CMK (cell line): ENCODE results near the gene UVRAG.

Source experiments
- DNase-seq: peaks from one replicate; pipeline ENCODE4 v3.0.0-alpha.2; 2010; ENCODE audit warnings: low read depth

UVRAG gene

DNA sequence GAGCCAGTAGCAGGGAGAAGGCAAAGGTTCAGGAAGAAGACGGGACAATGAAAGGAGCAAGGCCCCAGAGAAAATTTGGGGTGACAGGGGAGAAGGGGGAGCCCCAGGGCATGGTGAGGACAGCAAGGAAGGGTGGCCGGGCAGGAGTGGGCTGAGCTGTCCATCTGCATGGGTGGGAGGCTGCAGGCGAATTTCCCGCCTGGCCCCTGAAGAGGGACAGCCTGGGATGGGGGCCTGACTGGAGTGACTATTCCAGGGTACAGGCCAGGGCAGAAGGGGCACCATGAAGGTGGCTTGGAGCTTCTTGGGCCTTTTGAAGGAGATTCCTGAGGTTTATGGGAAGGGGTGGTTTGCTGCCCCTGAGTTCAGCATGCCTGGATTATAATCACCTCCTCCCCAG lies 335.1 kb downstream of the UVRAG start:
- no peak for DNase-seq

DNA sequence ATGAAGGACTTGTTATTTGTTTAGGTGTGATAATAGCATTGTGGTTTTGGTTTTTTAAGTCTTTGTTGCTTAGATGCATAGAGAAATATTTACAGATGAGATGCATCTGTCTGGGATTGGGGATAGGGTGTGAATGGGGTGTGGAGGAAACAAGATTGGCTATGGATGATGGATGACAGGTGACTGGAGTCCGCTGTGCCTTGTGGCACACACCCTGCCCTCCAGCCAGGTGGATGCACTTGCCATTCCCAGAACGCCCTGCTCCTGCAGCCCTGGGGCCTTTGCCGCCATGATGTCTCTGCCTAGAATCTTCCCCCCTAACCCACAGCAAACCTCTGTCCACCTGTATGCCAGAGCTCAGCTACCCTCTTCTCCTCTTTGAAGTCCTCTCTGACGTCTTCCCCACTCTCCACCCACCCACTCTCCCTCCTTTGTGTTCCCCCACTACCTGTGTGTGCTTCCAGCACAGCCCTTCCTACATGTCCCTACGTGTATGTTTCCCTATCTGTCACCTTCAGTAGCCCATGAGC lies 336.6 kb downstream of the UVRAG start:
- no peak for DNase-seq

DNA sequence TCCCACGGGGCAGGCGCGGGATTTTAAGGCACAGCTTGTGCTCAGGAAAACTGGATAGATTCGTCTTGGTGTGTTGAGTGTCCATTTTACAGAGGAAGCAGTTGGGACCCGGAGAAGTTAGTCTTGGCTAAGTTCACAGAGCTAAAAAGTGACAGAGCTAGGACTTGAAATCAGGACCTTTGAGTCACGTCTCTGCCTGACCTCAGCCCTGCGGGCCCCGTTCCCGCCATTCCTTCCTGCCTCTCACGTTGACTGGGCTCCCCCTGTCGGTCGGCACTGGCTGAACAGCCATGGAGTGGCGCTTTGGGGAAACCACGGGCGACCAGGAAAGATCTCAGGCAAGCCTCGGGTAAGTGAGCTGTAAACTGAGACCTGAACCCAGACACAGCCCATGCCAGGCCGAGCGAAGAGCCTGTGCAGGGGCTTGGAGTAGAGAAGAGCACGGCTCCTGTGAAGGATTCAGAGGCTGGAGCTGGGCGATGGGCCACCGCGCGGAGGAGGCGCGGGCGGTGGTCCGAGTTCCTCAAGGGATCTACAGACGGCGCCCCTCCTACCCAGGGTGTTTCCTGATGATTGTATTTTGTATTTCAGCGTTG lies 337.2 kb downstream of the UVRAG start:
- DNase-seq = peak; percentile 69

DNA sequence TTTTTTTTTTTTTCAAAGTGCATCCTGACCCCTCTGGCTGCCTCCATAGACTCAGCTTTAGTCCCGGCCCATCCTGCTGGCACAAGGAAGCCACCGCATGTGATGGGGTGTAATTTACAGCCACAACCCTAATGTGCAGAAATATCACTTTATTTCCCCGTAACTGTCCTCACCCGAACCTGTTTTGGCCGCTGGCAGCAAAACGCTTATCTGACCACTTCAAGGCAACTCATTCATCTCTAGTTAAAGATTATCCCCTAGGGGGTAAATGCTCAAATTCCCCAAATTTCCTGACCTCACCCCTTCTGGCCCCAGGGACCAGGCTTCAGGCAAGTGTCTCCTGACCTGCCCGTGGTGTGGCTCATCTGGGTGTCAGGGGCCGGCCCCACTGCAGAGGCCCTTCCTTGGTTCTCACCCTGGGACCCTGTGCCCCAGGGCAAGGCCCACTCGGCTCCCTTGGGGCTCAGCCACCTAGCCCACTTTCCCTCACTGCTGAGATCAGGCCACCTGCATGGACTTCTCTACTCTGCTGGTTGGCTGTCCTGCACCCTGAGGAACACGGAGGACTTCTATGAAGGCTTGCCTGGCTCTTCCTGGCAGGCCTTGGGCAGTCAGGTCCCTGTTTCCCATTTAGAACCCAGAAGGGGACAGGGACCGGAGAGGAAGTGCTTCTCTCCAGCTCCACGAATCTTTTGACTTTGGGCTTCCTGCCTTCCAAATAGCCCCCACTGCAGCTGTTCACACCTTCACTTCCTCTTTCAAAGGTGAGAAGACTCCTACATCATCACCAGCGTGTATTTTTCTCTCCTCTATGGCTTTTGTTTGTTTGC lies 337.9 kb downstream of the UVRAG start:
- no peak for DNase-seq

DNA sequence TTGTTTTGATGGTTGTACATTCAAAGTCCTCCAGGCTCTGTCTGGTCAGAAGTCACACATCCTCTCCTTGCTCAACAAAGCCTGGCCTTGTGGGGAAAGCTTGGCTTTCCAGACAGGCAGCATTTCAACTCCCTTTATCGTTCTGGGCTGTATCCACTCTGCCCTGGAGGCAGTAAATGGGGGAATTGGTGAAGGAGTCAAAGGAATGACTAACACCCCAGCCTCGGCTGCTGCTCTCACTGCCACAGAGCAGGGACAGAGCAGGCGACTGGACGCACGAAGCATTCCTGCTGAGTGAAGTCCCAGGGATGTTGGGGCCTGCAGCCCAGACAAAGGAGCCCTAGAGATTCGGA lies 338.5 kb downstream of the UVRAG start:
- DNase-seq = no peak

DNA sequence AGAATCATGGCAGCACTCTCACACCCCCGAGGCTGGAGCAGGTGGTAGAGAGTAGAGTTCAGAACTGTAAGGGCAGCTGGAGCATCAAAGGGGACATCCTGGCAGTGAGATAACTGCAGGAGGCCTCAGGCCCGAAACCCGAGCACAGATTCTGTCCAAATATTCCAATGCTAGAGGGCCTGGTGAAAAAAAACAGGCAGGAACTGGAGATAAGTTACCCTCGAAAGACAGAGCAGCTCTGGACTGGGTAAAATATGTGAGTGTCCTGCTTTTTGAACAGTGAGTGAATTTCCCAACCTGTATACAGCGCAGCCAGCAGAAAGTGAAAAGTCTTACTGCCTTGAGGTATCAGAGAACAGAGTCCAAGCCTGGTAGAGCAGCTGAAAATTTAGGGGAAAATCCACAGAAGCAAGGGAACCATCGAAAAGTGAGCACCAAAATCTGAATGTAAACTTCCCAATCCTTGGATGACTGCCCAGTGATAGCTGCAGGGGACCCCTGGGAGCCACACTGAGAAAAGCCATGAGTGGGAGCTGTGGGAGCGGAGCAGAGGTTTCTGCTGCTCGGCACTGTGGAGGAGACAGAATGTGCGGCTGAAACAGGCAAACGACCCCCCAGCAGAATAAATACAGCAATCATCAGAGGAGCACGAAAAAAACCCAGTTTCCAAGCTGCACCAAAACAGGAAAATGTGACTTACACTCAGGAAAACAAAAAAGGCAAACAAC lies 340.7 kb downstream of the UVRAG start:
- DNase-seq = no peak

DNA sequence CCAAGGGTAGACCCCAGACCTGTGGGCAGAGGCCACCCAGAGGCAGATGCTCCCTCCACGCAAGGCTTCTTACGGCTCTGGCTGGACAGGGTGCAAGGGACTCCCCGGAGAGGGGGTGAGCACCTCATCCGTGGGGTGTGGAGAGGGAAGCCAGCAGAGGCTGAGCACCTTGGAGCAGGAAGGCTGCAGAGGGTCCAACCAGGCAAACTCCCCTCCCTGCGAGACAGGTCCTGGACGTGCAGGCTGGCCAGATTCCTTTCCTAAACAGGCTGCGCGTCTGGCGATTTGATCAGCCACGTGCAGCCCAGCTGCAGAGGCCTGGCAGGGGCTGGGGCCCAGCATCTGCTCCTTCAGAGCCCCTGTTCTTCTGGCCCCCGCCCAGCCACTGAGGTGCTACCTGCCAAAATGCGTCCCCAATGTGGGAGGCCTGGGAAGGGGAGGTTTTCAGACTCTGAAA lies 342.0 kb downstream of the UVRAG start:
- no peak for DNase-seq

DNA sequence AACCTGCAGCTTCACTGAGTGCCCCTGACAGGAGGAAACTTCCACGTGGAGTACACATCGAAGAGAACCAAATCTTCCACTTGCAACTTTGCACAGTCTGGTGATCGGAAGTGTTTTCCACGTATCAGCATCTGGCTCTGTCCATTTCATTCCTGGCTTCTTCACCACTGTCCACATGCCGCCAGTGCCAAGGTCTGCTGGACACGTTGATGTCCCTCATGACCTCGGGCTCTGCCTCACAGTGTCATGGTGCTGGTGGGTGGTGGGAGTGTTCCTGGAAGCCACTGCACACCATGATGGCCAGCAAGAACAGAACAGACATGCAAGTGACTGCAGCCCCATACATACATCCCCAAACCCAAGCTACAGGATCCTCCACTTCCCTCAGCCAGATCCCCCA lies 342.9 kb downstream of the UVRAG start:
- no peak for DNase-seq

DNA sequence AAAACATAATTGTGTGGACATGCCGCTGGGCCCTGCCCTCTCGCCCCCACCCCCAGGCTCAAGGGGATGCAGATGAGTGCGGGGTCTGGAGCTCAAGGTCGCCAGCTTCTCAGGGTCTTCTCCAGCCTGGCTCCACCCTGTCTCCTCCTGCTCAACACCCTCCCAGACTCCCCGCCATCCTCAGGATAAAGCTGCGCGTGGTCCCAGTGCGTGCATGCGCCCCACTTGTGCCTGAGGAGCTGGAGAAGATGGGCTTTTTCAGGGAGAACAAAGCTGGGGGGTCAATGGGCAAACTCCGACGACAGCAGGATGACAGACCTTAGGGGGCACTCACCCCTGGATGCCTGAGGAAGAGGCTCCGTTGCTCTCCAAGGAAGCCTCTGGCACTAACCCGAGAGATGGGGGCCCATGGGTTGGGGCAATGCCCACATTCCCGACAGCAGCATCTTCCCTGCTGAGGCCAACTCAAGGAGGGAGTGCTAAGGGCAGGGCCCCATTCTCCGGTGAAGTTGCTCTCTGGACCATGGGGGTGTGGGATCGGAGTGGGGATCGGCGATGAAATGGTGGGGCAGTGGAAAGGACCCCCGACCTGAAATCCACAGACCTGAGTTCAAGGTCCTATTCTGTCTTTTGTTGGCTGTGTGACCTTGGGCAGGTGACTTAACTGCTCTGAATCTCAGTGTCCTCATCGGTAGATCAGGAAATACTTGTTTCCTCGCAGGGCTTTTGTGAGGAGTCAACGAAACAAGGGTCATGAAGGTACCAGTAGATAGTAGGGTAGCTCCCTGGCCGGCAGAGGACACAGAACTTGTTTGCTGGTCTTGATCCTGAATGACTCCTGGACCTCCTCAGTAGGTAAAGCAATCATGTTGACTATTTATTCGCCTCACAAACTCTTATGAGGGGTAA lies 343.6 kb downstream of the UVRAG start:
- DNase-seq = no peak

DNA sequence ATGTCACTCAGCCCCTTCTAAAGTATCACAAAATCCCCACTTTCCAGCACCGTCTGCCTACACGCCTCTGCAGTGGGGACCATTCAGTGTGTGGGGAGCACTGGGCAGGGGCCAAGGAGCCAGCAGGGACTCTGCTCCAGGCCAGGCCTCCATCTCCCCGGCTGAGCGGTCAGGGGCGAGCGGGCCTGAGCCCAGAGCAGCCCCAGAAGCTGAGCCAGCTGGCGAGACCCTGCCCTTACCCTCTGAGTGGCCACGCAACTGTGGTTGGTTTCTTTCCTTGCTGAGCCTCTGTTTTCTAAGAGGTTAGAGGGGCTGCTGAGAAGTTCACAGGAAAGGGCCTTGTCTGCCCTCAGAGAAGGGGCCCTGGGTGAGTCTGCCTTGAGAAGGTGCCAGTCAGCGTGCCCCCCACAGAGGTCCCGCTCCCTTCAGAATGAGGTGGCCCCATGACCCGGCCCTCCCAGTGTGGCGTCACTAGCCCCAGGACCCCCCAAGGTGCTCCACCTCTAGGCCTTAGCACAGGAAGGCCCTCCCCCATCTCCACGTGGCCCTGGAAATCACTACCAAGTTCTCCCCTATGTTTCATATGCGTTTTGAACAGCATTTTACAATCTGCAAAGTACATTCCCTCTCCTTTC lies 344.4 kb downstream of the UVRAG start:
- DNase-seq = no peak

DNA sequence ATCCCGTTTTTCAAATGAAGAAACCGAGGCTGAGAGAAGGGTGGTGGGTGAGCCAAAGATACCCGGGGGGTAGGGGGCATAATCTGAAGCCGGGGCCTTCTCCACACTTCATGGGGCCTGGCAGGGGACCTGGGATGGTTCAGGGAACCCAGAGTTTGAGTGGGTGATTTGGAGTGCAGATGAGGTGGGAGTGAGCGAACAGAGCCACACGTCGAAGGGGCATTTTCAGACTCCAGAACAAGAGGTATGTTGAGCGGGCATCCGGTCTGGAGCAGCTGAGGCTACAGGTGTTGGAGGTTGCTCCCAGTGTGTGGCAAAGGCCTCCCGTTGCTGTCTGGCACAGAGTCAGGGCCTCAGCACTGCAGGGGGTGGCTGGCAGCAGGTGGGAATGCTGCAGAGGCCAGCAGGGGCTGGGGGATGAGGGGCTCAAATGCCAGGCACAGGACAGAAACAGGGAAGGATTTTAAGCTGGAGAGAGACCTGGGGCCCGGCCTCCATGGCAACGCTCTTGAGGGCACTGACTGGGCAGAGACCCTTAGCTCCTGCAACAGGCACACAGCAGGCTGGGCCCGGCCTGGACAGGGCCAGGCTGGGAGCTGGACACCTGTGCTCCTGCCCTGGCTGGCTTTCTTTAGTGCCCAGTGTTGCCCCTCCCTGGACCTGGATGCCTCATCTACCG lies 345.1 kb downstream of the UVRAG start:
- no peak for DNase-seq

DNA sequence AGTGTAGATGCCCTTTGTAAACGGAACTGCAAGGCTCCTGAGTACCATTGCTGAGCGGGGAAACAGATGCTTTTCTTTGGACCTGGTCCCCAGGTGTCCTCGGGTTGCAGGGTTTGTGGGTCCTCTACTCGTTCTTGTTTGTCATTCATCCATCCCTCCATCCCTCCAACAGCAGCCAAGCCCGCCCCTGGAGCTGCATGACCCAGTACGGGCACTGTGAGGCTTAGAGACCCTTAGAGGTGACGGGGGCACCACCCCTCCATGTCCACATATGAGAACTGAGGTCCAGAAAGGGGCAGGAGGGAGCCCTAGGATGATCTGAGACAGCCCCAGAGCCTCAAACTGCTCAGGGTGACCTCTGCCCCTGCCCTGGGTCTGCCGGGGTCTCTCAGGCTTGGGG lies 345.8 kb downstream of the UVRAG start:
- DNase-seq = no peak

DNA sequence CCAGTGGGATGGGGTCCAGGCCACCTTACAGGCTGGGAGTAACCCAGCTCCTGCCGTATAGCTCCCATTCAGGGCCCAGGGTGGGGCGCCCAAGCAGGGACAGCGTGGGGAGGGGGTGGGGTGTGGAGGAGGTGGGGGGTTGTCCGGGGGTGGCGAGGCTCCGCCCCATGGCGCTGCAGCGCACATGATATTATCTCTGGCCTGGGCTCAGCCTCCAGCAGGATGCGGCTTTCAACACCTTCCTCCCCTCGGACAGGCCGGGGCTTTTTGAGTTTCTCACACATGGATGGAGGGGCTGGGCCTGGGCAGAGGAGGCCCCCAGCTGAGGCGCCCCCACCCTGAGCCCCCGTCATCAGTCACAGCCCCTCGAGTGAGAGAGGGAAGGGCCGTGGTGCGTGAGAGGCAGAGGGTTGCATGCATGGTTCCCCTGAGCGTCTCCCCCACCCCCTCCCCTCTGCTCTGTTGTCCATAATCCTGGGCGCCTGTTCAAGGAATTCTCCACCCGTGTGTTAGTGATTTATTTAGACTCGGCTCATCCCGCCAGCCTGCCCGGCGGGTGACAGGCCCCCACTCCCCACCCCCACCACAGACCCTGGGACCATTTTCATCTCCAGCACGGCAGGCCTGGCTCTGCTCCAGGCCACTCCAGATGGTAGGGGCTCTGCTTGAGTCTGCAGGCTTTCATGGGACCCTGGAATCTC lies 346.4 kb downstream of the UVRAG start:
- no peak for DNase-seq

DNA sequence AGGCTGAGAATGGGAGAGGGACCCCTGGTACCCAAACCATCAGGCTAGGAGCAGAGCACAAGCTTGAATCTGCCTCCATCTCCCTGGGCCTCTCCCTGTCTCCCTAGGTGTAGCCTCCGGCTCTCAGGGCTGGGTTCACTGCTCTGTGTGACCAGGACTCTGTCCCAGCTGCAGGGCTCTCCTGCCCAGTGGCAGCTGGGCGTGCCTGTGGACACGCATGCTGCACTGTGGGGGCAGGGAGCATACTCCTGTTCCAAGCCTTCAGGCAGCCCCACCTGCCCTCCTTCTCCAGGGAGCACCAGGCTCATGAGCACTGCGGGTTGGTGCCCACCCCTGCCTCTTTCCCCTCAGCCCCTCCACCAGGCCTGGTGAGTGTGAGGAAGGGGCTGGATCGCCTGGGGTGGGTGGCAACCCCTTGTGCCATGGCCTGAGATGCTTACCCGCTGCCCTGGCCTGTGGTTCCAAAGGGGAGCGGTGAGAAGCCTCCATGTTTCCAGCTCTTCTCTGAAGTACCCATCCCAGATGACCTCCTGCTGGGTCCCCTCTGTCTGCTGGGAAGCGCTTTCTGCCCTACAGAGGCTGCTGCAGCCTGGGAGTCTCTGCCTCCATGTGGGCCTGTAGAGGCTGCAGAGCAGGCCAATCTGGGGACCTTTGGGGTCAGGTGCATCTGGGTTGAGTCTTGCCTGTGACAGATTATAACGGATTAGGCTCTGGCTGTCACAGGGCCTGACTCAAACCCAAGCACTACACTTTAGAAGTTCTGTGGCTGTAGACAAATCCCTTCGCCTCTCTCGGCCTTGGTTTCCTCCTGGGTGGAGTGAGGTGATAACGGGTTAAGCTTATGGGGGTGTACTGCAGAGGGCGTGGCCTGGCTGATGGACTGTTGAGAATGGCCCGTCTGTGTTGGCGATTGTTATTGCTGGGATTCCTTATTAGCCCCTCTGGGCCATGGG lies 347.6 kb downstream of the UVRAG start:
- DNase-seq = no peak

DNA sequence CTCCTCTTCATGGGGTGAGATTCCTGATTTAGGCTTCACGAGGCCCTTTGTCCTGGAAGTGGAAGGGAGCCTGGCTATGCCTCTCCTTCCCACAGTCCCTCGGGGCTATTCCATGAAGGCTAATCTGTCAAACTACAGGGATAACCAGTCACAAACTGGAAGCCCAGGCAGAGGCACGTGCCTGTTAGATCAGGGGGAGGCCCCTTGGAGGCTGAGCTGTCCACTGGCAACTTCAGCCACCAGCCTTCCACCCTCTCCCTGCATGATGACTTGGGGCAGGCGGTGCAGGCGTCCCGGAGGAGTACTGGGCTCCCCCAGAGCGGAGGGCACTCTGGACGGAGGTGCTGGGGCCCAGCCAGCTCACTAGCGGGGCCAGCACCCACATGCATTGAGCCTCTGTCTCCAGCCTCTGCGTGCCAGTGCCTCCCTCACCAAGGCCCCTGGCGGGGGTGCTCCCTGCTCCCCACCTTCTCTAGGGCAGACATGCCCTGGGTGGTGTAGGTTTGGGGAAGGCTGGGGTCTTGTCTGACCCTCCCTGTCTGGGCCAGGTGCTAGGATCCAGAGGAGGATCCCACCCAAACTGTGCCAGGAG lies 348.4 kb downstream of the UVRAG start:
- DNase-seq = no peak

DNA sequence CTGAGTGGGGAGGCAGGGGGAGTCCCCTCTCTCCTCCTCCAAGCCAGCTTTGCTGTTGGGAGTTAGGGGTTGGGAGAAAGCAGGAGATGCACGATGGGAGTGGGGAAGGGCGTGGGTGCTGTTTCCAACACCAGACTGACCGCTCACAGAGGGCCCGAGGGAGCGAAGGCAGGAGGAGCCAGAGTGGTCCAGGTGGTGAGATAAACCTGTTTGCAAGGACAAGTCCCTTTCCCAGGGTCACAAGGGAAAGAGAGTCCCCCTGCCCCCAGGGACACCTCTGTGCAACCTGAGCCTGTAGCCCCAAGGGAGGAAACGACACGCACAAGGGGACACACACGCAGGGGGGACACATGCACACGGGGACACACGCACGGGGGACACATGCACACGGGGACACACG lies 349.1 kb downstream of the UVRAG start:
- no peak for DNase-seq

DNA sequence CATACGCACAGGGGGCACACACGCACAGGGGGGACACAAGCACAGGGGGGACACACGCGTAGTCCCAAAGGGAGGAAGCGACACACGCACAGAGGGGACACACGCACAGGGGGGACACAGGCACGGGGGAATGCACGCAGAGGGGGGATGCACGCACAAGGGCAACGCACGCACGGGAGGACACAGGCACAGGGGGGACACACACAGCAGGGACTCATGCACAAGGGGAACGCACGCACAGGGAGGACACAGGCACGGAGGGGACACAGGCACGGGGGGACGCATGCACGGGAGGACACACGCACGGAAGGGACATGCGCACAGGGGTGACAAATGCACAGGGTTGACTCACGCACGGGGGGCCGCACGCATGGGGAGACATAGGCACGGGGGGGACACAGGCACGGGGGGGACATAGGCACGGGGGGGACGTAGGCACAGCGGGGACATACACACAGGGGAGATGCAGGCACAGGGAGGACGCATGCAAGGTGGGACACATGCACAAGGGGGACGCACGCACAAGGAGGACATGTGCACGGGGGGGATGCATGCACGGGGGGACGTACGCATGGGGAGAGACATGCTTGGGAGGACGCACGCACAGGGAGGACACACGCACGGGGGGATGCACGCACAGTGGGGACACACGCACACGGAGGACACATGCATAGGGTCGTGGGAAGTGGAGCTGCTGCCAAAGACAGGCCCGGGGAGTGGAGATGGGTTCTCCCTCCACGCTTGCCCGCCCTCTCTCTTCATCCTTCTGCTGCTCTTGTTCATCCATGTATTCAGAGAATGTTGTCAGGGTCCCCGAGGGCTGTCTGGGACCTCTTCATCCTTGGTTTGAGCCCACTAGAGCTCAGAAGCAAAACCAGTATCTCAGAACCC lies 350.1 kb downstream of the UVRAG start:
- DNase-seq = no peak

DNA sequence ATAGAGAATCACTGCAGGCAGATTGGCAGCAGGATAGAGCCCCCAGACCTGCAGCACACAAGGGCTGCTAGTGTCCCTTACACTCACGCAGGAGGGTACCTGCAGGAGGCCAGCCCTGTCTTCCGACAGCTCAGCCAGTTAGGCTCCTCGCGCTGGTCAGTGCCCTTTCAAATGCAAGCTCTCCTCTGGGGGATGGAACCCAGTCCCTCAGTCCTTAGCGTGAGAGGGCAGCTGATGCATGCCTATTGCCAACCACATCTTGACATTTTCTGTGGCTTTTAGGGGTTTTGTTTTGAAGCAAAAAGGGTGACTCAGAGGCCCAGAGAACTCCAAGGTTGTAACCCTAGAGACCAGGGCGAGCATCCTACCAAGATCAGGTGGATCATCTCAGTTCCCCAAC lies 351.3 kb downstream of the UVRAG start:
- DNase-seq = no peak
